Measurements from ENCODE around the gene SCNN1A. TPM values are rescaled to one million over a fixed set of nuclear protein-coding genes. Genes with fewer than 3 reads are reported as not detected.

Gene SCNN1A
- total RNA-seq (2022; extraction: Qiagen RNA extraction; ENCODE audit: low read depth): 3.9 to 5.3 TPM (median 4.0 TPM) in 5 replicates

GRCh38 chr12:6375269-6376078 is at the start of gene SCNN1A:
Gene SCNN1A (minus strand): TSS chr12:6375563. CDS start chr12:6374783, 780 bp downstream.

GRCh38 chr12:6383572-6384498 is 8.5 kb upstream of the SCNN1A start, which contains the start of gene LTBR:
Gene LTBR (plus strand): TSS chr12:6384162. CDS start chr12:6384359, 197 bp downstream.

GRCh38 chr12:6341417-6342139 is 33.8 kb downstream of the SCNN1A start, which contains the start of gene TNFRSF1A:
Gene TNFRSF1A (minus strand): TSS chr12:6342076. CDS start chr12:6341814, 262 bp downstream.

Other genes starting within 250 kb of the SCNN1A start
- 229 to 259 TPM (median 235 TPM) in 5 replicates for gene CD9, start 175.2 kb downstream of the SCNN1A start, total RNA-seq (2022; extraction: Qiagen RNA extraction; ENCODE audit: low read depth)
- 0.07 to 0.31 TPM (median 0.20 TPM) in 5 replicates for gene PLEKHG6, start 64.9 kb downstream of the SCNN1A start, total RNA-seq (2022; extraction: Qiagen RNA extraction; ENCODE audit: low read depth)
- 331 to 652 TPM (median 399 TPM) in 5 replicates for gene TNFRSF1A, start 33.5 kb downstream of the SCNN1A start, total RNA-seq (2022; extraction: Qiagen RNA extraction; ENCODE audit: low read depth)
- gene LTBR, start 8.6 kb upstream of the SCNN1A start, total RNA-seq (2022; extraction: Qiagen RNA extraction; ENCODE audit: low read depth): 165 to 195 TPM (median 177 TPM) in 5 replicates
- gene CD27, start 69.4 kb upstream of the SCNN1A start, total RNA-seq (2022; extraction: Qiagen RNA extraction; ENCODE audit: low read depth): not detected in 5 replicates
- gene TAPBPL, start 76.5 kb upstream of the SCNN1A start, total RNA-seq (2022; extraction: Qiagen RNA extraction; ENCODE audit: low read depth): 2.8 to 4.5 TPM (median 3.7 TPM) in 5 replicates
- 9.3 to 12.7 TPM (median 11.5 TPM) in 5 replicates for gene VAMP1, start 95.1 kb upstream of the SCNN1A start, total RNA-seq (2022; extraction: Qiagen RNA extraction; ENCODE audit: low read depth)
- gene MRPL51, start 117.7 kb upstream of the SCNN1A start, total RNA-seq (2022; extraction: Qiagen RNA extraction; ENCODE audit: low read depth): 295 to 330 TPM (median 316 TPM) in 5 replicates
- gene NCAPD2, start 118.5 kb upstream of the SCNN1A start, total RNA-seq (2022; extraction: Qiagen RNA extraction; ENCODE audit: low read depth): 66.6 to 79.8 TPM (median 73.5 TPM) in 5 replicates
- 7,428 to 9,230 TPM (median 8,815 TPM) in 5 replicates for gene GAPDH, start 159.0 kb upstream of the SCNN1A start, total RNA-seq (2022; extraction: Qiagen RNA extraction; ENCODE audit: low read depth)
- gene IFFO1, start 180.5 kb upstream of the SCNN1A start, total RNA-seq (2022; extraction: Qiagen RNA extraction; ENCODE audit: low read depth): 2.3 to 3.1 TPM (median 2.7 TPM) in 5 replicates
- 105 to 121 TPM (median 110 TPM) in 5 replicates for gene NOP2, start 192.7 kb upstream of the SCNN1A start, total RNA-seq (2022; extraction: Qiagen RNA extraction; ENCODE audit: low read depth)
- gene CHD4, start 231.8 kb upstream of the SCNN1A start, total RNA-seq (2022; extraction: Qiagen RNA extraction; ENCODE audit: low read depth): 66.0 to 80.0 TPM (median 71.6 TPM) in 5 replicates

Measured in A549 treated with DMSO at 1 μM for 4 hours (cell line).